Measurements from ENCODE around the gene CBARP. TPM values are rescaled to one million over a fixed set of nuclear protein-coding genes. Genes with fewer than 3 reads are reported as not detected.

Gene CBARP
- total and polyA plus RNA-seq, 9 of the 15 experiments (the other 6 are each of a cell fraction or from before 2014, with no cell fraction given), result 0.03 to 8.9 (median 1.2) TPM; not detected in 1

DNA sequence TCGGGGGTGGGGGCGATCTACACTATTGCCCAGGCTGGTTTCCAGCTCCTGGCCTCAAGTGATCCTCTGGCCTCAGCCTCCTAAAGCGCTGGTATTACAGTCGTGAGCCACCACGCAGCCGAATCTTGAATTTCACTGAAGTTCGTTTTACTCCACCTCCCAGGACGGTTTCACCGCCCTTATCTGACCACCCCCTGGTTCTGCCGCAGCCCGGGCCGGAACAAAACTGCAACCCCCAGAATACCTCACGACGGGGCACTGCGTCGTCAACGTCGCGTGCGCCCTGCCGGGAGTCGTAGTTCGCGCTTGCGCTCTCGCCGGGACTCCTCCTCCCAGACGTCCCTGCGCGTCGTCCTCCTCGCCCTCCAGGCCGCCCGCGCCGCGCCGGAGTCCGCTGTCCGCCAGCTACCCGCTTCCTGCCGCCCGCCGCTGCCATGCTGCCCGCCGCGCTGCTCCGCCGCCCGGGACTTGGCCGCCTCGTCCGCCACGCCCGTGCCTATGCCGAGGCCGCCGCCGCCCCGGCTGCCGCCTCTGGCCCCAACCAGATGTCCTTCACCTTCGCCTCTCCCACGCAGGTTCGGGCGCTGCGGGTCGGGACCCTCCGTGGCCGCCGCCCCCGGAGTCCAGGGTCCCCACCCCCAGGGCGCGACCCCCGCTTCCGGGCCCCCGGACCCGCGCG, 3.8 kb upstream of the CBARP start, which contains the start of gene ATP5F1D (continued):
- TF ChIP-seq, protein P1, sequence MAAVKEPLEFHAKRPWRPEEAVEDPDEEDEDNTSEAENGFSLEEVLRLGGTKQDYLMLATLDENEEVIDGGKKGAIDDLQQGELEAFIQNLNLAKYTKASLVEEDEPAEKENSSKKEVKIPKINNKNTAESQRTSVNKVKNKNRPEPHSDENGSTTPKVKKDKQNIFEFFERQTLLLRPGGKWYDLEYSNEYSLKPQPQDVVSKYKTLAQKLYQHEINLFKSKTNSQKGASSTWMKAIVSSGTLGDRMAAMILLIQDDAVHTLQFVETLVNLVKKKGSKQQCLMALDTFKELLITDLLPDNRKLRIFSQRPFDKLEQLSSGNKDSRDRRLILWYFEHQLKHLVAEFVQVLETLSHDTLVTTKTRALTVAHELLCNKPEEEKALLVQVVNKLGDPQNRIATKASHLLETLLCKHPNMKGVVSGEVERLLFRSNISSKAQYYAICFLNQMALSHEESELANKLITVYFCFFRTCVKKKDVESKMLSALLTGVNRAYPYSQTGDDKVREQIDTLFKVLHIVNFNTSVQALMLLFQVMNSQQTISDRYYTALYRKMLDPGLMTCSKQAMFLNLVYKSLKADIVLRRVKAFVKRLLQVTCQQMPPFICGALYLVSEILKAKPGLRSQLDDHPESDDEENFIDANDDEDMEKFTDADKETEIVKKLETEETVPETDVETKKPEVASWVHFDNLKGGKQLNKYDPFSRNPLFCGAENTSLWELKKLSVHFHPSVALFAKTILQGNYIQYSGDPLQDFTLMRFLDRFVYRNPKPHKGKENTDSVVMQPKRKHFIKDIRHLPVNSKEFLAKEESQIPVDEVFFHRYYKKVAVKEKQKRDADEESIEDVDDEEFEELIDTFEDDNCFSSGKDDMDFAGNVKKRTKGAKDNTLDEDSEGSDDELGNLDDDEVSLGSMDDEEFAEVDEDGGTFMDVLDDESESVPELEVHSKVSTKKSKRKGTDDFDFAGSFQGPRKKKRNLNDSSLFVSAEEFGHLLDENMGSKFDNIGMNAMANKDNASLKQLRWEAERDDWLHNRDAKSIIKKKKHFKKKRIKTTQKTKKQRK (IDR thresholded peaks at IDR 0.05; ENCODE audit: borderline replicate concordance, low read depth, low read length), result no peak
- TF ChIP-seq ESRRA (IDR thresholded peaks at IDR 0.05; ENCODE audit: borderline replicate concordance, low read depth) (peak; percentile 86), NEUROD1 (IDR thresholded peaks at IDR 0.05; ENCODE audit: borderline replicate concordance, low read depth, low read length, partially characterized antibody) (peak; percentile 44), MYNN (IDR thresholded peaks at IDR 0.05) (no peak), MYNN (CRISPR knock-in tag; IDR thresholded peaks at IDR 0.05) (no peak), TCF3 (CRISPR knock-in tag; IDR thresholded peaks at IDR 0.05) (no peak; the same call in 1 of the 2 replicates), COPS2 (conservative IDR thresholded peaks at IDR 0.05) (no peak), MYC (IDR thresholded peaks at IDR 0.05; ENCODE audit: low read depth, low read length) (peak; percentile 50; the same call in 1 of the 2 replicates), MYC (CRISPR knock-in tag; IDR thresholded peaks at IDR 0.05; ENCODE audit: borderline replicate concordance, low read depth) (no peak), ZNF444 (CRISPR knock-in tag; IDR thresholded peaks at IDR 0.05) (no peak), CEBPB (tag; IDR thresholded peaks at IDR 0.05) (no peak), ZSCAN32 (CRISPR knock-in tag; IDR thresholded peaks at IDR 0.05) (no peak), ERF (CRISPR knock-in tag; IDR thresholded peaks at IDR 0.05) (0 out of 2 replicates have a peak, but pooled peaks have one; percentile 69), PURB (CRISPR knock-in tag; IDR thresholded peaks at IDR 0.05; ENCODE audit: low read depth) (no peak), ARID1B (IDR thresholded peaks at IDR 0.05) (0 out of 2 replicates have a peak, but pooled peaks have one; percentile 9), HDAC3 (IDR thresholded peaks at IDR 0.05; ENCODE audit: borderline replicate concordance, partially characterized antibody) (no peak), ZC3H4 (CRISPR knock-in tag; IDR thresholded peaks at IDR 0.05; ENCODE audit: borderline replicate concordance) (no peak), ZBED1 (IDR thresholded peaks at IDR 0.05) (no peak), SMAD4 (CRISPR knock-in tag; conservative IDR thresholded peaks at IDR 0.05) (no peak; the same call in 1 of the 2 replicates)
- TF ChIP-seq, protein P2, sequence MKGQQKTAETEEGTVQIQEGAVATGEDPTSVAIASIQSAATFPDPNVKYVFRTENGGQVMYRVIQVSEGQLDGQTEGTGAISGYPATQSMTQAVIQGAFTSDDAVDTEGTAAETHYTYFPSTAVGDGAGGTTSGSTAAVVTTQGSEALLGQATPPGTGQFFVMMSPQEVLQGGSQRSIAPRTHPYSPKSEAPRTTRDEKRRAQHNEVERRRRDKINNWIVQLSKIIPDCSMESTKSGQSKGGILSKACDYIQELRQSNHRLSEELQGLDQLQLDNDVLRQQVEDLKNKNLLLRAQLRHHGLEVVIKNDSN (CRISPR knock-in tag; IDR thresholded peaks at IDR 0.05), result peak; percentile 58; the same call in 1 of the 2 replicates
- TF ChIP-seq, protein P3, sequence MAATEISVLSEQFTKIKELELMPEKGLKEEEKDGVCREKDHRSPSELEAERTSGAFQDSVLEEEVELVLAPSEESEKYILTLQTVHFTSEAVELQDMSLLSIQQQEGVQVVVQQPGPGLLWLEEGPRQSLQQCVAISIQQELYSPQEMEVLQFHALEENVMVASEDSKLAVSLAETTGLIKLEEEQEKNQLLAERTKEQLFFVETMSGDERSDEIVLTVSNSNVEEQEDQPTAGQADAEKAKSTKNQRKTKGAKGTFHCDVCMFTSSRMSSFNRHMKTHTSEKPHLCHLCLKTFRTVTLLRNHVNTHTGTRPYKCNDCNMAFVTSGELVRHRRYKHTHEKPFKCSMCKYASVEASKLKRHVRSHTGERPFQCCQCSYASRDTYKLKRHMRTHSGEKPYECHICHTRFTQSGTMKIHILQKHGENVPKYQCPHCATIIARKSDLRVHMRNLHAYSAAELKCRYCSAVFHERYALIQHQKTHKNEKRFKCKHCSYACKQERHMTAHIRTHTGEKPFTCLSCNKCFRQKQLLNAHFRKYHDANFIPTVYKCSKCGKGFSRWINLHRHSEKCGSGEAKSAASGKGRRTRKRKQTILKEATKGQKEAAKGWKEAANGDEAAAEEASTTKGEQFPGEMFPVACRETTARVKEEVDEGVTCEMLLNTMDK (IDR thresholded peaks at IDR 0.05; ENCODE audit: borderline replicate concordance, insufficient read depth, low read depth, low read length, poor library complexity, severe bottlenecking), result no peak

Data from K562 (cell line).